Activated CD4-positive, alpha-beta T cell treated with anti-CD3 and anti-CD28 coated beads, Interleukin-2, amount 10 ng/mL, durations not matched to agents 24 days and 14 days (primary cell): Measurements from ENCODE around the gene OSBPL10. TPM values are rescaled to one million over a fixed set of nuclear protein-coding genes. Genes with fewer than 3 reads are reported as not detected.

ENCODE experiments used
- DNase-seq: peaks from one replicate; pipeline ENCODE4 v3.0.0; 2022
- H3K27ac Mint-ChIP-seq: one replicate; pipeline ENCODE4 v1.8.0; 2022; ENCODE audit warnings: mild to moderate bottlenecking, mixed read lengths
- H3K27me3 Mint-ChIP-seq: one replicate; pipeline ENCODE4 v1.8.0; 2022; ENCODE audit warnings: mixed read lengths
- H3K36me3 Mint-ChIP-seq: one replicate; pipeline ENCODE4 v1.8.0; 2022; ENCODE audit warnings: low read depth, mild to moderate bottlenecking, mixed read lengths
- H3K4me1 Mint-ChIP-seq: one replicate; pipeline ENCODE4 v1.8.0; 2021; ENCODE audit warnings: mixed read lengths
- H3K4me3 Mint-ChIP-seq: one replicate; pipeline ENCODE4 v1.8.0; 2022; ENCODE audit warnings: mild to moderate bottlenecking, moderate library complexity, mixed read lengths
- H3K9me3 Mint-ChIP-seq: one replicate; pipeline ENCODE4 v1.8.0; 2021; ENCODE audit warnings: mixed read lengths
- intact Hi-C: fragments of 100-400 bp; cut with micrococcal nuclease; formaldehyde crosslinking; loops from one replicate; pipeline ENCODE4 v1.15.1; 2023
- total RNA-seq: library from RNA; stranded (reverse); gene quantifications from 2 replicates; pipeline ENCODE4 v1.2.3, GENCODE V29; 2022

Gene OSBPL10
- total RNA-seq, 1 donor from 2014 or later, result 14.5 TPM

DNA sequence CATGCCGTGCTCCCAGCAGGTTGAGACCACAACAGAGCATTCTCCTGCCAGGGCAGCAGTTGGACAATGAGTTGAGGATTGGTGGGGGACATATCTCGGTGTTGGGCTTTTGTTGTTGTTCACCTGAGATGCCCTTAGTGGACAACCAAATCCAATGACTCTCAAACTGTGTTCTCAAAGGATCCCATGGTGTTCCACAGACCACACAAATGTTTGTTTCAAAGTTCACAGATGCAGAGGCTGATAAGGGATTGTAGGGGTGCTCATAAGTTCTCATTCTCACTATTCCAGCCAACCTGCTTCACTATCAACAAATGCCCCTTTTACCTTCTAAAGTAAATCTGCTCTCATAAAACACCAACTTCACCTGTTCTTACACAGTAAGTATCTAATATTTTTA lies 159.9 kb downstream of the OSBPL10 start:
- Mint-ChIP-seq H3K4me3 (no peak overlapping the region), H3K36me3 (no peaks in the 10 kb centered on the region), H3K27me3 (no peaks in the 10 kb centered on the region), H3K9me3 (no peaks in the 10 kb centered on the region), H3K27ac (no peak overlapping the region), H3K4me1 (no peaks in the 10 kb centered on the region)
- intact Hi-C loops, result no loop called here
- DNase-seq, result no peak

DNA sequence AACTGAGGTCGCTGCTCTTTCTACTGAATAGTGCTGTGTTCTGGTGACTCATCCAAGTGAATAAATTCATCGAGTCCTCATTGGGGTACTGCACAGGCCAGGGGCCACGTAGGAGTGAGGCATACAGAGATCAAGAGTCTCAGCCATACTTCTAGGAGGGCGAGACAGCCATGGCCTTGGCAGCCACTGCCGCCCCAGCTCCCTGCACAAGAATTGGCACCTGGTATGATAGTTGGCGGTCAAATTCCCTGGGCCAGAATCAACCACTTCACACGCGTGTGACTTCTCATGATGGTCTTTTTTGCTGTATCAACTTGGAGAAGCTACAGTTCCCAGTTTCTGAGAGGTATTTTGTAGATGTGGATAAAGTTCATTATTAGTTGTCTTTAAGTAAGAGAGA lies 161.6 kb downstream of the OSBPL10 start:
- no peaks in the 10 kb centered on the region for H3K4me1 Mint-ChIP-seq
- intact Hi-C loops, result no loop called here
- H3K9me3 Mint-ChIP-seq, result no peaks in the 10 kb centered on the region
- H3K4me3 Mint-ChIP-seq, result no peak overlapping the region
- DNase-seq, result no peak
- H3K27ac Mint-ChIP-seq, result no peak overlapping the region
- H3K27me3 Mint-ChIP-seq, result no peaks in the 10 kb centered on the region
- no peaks in the 10 kb centered on the region for H3K36me3 Mint-ChIP-seq

DNA sequence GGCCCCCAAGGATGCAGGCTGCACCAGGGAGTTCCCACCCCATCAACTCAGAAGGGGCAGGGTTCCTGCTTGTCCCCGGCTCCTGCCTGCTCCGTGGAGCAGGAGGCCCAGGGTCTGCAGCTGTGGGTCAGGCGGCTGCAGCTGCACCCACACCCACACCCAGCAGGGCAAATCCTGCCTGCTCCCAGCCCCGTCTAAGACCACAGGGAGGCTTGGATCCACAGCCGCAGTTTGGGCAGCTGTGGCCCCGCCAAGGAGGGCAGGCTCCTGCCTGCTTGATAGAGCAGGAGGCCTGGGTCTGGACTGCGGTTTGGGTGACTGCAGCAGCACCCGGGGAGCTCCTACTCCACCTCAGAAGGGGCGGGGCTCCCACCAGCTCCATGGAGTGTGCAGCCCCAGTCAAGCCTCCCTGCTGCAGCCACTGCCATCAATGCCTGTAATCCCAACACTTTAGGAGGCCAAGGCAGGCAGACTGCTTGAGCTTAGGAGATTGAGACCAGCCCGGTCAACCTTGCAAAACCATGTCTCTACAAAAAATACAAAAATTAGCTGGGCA lies 163.6 kb downstream of the OSBPL10 start:
- no peak overlapping the region for H3K27ac Mint-ChIP-seq
- H3K9me3 Mint-ChIP-seq, result no peaks in the 10 kb centered on the region

DNA sequence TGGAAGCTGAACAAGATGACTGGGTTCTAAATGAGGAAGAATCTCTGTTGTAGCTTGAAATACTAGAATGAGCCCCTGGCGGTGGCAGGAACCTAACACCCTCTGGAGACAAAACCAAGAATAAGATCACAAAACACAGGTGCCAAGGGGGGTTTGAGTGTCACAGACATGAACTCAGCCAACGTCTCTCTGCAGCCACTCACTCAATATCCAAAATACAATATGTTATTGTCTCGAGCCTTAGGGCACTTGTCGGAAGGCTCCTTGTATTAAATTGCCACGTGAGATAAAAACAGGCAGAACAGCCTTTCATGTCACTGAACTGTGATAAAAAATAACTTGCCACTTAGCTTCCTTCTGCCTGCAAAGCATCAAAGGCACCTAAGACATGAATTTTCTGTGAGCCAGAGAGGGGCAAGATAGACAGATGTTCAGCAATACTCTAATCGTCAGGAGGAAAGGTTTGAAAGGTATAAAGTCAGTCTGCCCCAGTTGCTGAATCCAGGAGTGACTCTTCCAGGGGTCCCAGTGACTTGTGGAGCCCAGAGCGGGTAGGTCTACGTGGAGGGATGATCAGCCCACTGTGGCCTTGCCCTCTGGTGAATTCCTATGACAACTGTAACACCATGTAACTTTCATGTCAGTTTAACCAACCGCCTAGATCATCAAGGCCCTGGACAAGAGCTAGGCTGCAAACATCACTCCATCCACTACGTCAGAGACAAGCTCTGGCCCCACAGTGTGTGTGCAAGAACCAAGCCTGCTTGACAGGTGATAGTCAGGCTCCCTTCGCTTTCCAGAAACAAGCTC lies 165.2 kb downstream of the OSBPL10 start:
- DNase-seq, result no peak
- intact Hi-C loops, result no loop called here
- no peaks in the 10 kb centered on the region for H3K27me3 Mint-ChIP-seq
- H3K4me1 Mint-ChIP-seq, result no peaks in the 10 kb centered on the region
- no peak overlapping the region for H3K27ac Mint-ChIP-seq
- no peak overlapping the region for H3K4me3 Mint-ChIP-seq
- H3K9me3 Mint-ChIP-seq, result no peaks in the 10 kb centered on the region
- H3K36me3 Mint-ChIP-seq, result no peaks in the 10 kb centered on the region

More for the DNA sequence above, 163.6 kb downstream of the OSBPL10 start:
- intact Hi-C loops, result no loop called here
- no peak overlapping the region for H3K4me3 Mint-ChIP-seq
- no peak for DNase-seq
- H3K27me3 Mint-ChIP-seq, result no peaks in the 10 kb centered on the region
- no peaks in the 10 kb centered on the region for H3K4me1 Mint-ChIP-seq
- no peaks in the 10 kb centered on the region for H3K36me3 Mint-ChIP-seq

DNA sequence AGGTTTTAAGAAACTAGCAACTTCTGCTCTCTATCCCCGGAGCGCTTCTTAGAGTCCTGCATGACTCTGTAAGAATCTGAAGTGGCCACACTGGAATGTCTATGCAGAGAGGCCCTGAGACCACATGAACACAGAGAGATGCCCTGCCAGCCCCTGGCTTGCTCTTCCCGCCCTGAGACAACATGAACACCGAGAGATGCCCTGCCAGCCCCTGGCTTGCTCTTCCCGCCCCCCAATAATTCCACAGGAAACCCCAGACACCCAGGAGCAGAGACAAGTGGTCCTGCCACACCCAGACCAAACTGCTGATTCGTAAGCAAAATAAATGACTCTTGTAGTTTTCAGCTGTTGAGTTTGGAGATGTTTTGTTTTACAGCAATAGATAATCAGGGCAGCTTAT lies 166.1 kb downstream of the OSBPL10 start:
- Mint-ChIP-seq H3K4me1 (no peaks in the 10 kb centered on the region), H3K9me3 (no peaks in the 10 kb centered on the region), H3K4me3 (no peak overlapping the region), H3K27me3 (no peaks in the 10 kb centered on the region), H3K27ac (no peak overlapping the region), H3K36me3 (no peaks in the 10 kb centered on the region)
- intact Hi-C loops, result no loop called here
- DNase-seq, result no peak

DNA sequence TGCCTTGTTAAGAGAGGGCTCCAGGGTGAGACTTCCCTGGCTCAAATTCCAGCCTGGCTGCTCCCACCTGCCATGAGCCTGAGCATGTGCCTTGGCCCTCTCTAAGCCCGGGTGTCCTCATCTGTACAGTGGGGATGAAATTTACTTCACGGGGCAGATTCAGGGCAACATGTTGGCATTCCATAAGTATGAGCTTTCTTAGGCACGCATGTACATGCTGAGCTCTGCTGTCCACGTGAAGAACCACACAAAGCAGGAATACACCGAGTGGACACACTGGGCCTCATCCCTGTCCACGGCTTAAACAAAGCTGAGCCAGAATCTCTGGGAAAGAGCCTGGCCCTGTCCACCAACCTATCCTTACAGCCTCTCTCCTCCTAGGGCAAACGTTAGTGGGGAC lies 167.4 kb downstream of the OSBPL10 start:
- Mint-ChIP-seq H3K4me3 (no peak overlapping the region), H3K4me1 (no peaks in the 10 kb centered on the region), H3K9me3 (no peaks in the 10 kb centered on the region), H3K36me3 (no peaks in the 10 kb centered on the region), H3K27ac (no peak overlapping the region), H3K27me3 (no peaks in the 10 kb centered on the region)
- no peak for DNase-seq
- intact Hi-C loops, result no loop called here

DNA sequence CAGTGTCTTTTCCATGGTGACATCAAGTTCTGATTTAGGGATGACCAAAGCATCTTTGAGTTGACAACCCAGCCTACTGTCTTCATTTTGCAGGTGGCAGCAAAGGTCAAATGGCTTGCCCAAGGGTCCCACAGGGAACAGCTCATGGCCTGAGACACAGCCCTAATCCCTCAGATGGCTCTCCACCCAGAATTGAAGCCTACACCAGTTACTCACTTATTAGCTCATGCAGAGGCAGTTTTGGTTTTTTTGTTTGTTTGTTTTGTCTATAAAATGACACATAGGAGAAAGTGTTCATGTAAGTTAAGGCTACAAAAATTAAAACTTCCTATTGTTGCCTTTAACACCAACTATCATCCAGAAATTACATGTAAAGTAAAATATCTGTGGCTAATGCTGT lies 167.9 kb downstream of the OSBPL10 start:
- Mint-ChIP-seq H3K36me3 (no peaks in the 10 kb centered on the region), H3K4me1 (no peaks in the 10 kb centered on the region), H3K27me3 (no peaks in the 10 kb centered on the region), H3K9me3 (no peaks in the 10 kb centered on the region), H3K27ac (no peak overlapping the region), H3K4me3 (no peak overlapping the region)
- intact Hi-C loops, result no loop called here
- no peak for DNase-seq

DNA sequence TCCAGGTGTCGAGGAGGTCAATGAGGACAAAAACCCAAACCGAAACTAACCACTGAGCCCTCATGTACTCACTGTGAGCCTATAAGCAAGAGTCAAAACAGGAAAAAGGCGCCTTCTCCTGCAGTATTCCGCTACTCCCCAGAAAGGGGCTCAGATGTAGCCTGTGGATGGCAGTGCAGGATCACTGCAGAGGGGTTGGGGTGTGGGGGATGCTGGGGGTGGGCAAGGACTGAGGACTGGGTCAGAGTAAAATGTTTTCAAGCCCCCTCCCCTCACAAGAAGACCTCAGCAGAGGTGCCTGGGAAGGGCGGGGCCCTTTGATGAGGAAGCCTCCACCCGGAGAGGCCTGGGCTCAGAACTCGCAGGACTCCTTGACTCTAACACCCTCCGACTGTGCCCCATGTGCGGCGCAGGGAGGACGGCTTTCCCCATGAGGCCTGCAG lies 170.1 kb downstream of the OSBPL10 start:
- Mint-ChIP-seq H3K27me3 (peaks cover 2% of the 10 kb centered on the region), H3K9me3 (no peaks in the 10 kb centered on the region), H3K36me3 (no peaks in the 10 kb centered on the region), H3K27ac (no peak overlapping the region), H3K4me1 (no peaks in the 10 kb centered on the region), H3K4me3 (no peak overlapping the region)
- DNase-seq, result no peak
- intact Hi-C loops, result no loop called here

DNA sequence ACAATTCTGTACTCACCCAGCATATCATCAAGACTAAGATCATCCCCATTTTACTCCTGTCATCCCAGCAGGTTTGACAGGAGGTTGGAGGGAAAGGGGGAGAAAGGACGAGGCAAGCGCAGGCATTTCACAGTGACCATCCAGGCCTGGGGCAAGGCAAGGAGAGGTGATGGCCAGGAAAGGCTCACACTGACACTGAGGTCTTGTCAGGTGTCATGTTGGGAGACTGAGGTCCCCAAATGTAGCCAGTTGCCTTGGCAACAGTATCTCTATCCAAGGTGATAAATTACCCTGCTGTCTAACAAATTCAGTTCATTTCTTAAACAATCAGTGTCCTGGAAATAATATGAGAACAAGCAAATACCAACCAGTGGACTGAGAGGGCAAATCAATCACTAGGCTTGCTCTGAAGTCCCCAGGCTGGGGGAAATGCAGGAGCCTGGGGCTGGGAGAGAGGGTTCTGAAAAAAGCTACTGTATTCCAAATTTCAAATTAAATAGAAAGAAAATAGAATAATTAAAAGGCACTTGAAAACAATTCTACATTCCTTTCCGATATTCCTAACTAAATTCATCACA lies 172.8 kb downstream of the OSBPL10 start:
- Mint-ChIP-seq H3K4me1 (no peaks in the 10 kb centered on the region), H3K36me3 (no peaks in the 10 kb centered on the region), H3K27ac (no peak overlapping the region)

DNA sequence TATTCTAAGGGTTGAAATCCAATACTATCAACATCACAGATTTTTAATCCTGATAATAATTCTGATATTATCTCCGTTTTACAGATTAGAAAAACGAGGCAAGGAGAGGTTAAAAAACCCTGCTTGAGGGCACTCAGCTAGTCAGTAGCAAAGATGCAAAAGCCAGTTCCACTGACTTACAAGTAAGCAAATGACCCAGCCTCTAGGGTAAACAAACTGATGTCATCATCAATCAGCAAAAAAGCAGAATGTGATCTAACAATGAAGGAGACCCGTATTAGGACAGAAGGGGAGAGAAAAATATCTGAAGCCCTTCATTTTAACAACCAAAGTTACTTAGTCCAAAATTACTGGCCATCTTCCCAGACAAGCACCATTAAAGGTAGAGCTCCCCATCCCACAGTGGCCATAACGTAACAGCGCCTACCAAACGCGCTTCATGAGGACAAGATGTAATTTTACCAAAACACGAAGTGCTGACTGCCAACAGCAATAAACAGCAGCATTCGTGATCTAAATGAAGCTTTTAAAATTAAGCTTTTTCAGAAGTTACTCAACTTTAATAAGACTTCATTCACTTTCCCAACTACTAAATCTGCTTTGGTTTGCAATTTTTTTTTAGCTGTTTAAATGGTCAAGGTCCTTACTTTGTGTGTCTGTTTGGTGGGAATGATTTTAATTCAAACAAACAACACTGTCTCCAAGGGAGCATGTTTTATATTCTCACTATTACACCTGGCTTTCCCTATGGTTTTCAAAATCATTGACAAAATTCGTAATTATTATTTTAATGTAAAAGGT lies 176.6 kb downstream of the OSBPL10 start:
- intact Hi-C loops, result no loop called here

More for the DNA sequence above, 172.8 kb downstream of the OSBPL10 start:
- DNase-seq, result no peak
- no peaks in the 10 kb centered on the region for H3K9me3 Mint-ChIP-seq
- intact Hi-C loops, result no loop called here
- H3K27me3 Mint-ChIP-seq, result peaks cover 2% of the 10 kb centered on the region
- no peak overlapping the region for H3K4me3 Mint-ChIP-seq

DNA sequence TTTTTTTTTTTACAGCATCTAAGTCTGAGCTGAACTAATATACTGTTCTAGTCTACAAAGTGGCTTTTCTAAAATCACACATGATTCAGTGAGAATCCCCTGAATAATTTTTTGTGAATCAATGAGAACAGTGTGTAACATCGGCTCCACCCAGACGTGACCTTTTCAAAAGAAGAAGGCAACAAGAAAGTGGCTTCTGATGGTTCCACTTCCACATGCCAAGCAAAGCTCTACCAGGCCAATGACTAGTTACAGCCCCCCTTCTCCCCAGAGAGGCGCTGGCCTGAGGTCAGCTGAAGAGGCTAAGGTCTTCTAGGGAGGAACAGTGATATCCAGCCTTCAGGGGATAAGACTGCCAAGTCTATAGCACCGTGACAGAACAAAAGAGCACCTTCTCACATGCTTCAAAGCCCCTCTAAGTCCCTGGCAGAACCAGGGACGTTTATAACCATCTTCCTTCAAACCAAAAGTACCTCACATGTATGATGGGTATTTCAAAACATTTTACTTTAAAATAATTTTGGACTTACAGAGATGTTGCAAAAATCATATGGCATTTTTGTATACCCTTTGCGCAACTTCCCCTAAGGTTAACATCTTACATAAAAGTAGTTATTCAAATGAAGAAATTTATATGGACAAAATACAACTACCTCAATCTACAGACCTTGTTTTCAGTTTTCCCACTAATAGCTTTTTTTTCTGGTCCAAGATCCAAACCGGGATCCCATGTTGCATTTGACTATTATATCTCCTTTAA lies 177.9 kb downstream of the OSBPL10 start:
- no peak overlapping the region for H3K27ac Mint-ChIP-seq
- DNase-seq, result no peak
- no peaks in the 10 kb centered on the region for H3K4me1 Mint-ChIP-seq
- H3K36me3 Mint-ChIP-seq, result no peaks in the 10 kb centered on the region
- H3K27me3 Mint-ChIP-seq, result peaks cover 2% of the 10 kb centered on the region
- intact Hi-C loops, result no loop called here
- peaks cover 4% of the 10 kb centered on the region for H3K9me3 Mint-ChIP-seq
- no peak overlapping the region for H3K4me3 Mint-ChIP-seq

More for the DNA sequence above, 176.6 kb downstream of the OSBPL10 start:
- Mint-ChIP-seq H3K27me3 (peaks cover 2% of the 10 kb centered on the region), H3K27ac (no peak overlapping the region), H3K4me1 (no peaks in the 10 kb centered on the region), H3K9me3 (peaks cover 4% of the 10 kb centered on the region), H3K4me3 (no peak overlapping the region), H3K36me3 (no peaks in the 10 kb centered on the region)
- no peak for DNase-seq

DNA sequence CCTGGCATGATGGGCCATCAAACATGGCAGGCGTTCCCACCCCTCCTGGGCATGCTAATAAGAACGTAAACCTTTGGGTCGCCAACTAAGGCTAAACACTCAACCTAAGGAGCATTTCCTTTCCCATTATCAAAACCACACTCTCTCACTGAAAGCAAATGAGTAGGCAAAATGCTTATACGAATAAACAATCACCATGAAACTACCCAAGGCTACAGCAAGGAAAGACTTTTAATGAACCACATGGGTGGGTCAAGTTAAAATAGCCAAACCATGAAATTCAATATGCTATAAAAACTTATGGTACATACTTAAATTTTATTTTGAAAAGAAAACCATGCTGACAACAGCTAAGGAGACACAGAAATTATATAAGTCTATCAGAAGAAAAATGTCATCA lies 180.6 kb downstream of the OSBPL10 start:
- Mint-ChIP-seq H3K9me3 (peaks cover 10% of the 10 kb centered on the region), H3K4me1 (no peaks in the 10 kb centered on the region), H3K27me3 (no peaks in the 10 kb centered on the region), H3K4me3 (no peak overlapping the region), H3K27ac (no peak overlapping the region), H3K36me3 (no peaks in the 10 kb centered on the region)
- intact Hi-C loops, result no loop called here
- DNase-seq, result no peak

DNA sequence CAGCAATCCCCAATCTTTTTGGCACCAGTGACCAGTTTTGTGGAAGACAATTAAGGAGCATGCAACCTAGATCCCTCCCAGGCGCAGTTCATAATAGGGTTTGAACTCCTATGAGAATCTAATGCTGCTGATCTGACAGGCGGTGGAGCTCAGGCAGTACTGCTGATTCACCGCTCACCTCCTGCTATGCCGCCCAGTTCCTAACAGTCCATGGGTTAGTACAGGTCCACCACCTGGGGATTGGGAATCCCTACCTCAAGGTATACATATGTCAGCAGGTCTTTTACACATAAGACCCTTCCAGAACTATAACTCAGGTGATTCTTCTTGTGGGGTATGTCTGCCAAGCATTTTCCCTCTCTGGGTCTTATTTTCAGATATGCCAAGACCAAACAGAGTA lies 182.2 kb downstream of the OSBPL10 start:
- Mint-ChIP-seq H3K9me3 (peaks cover 10% of the 10 kb centered on the region), H3K4me3 (no peak overlapping the region), H3K4me1 (no peaks in the 10 kb centered on the region), H3K27me3 (no peaks in the 10 kb centered on the region), H3K36me3 (peaks cover 2% of the 10 kb centered on the region), H3K27ac (no peak overlapping the region)
- DNase-seq, result no peak
- intact Hi-C loops, result no loop called here
